Neuronal stem cell (in vitro differentiated cells): ENCODE measurements around the gene WDR72.

Experiments
- DNase-seq: peaks from one replicate; pipeline ENCODE4 v3.0.0-alpha.2; 2013; ENCODE audit warnings: low spot score
- H2AFZ ChIP-seq: one replicate; pipeline ENCODE4 v1.6.1; 2013; ENCODE audit warnings: mild to moderate bottlenecking, low read length, inconsistent platforms
- H2AK5ac ChIP-seq: 2 replicates; pipeline ENCODE4 v1.6.1; 2013; ENCODE audit warnings: low read depth, mild to moderate bottlenecking, inconsistent platforms, low read length, moderate library complexity, mixed read lengths
- H2BK120ac ChIP-seq: 2 replicates; pipeline ENCODE4 v1.6.1; 2013; ENCODE audit warnings: low read depth, mild to moderate bottlenecking, inconsistent platforms, low read length, moderate library complexity, mixed read lengths
- H2BK12ac ChIP-seq: one replicate; pipeline ENCODE4 v1.6.1; 2013; ENCODE audit warnings: low read length, inconsistent platforms
- H2BK15ac ChIP-seq: 2 replicates; pipeline ENCODE4 v1.6.1; 2013; ENCODE audit warnings: mild to moderate bottlenecking, low read length, inconsistent platforms, mixed read lengths
- H2BK5ac ChIP-seq: one replicate; pipeline ENCODE4 v1.6.1; 2013; ENCODE audit warnings: inconsistent platforms, mild to moderate bottlenecking, low read length, moderate library complexity
- H3K14ac ChIP-seq: one replicate; pipeline ENCODE4 v1.6.1; 2013; ENCODE audit warnings: low read length, inconsistent platforms
- H3K18ac ChIP-seq: 2 replicates; pipeline ENCODE4 v1.6.1; 2013; ENCODE audit warnings: low read length, inconsistent platforms
- H3K23ac ChIP-seq: 2 replicates; pipeline ENCODE4 v1.6.1; 2013; ENCODE audit warnings: low read depth, mild to moderate bottlenecking, mixed read lengths, low read length, inconsistent platforms; ENCODE audit not compliant: poor library complexity
- H3K27ac ChIP-seq: replicated peaks from 3 replicates; pipeline ENCODE4 v1.5.1; 2013; ENCODE audit warnings: low read length, inconsistent platforms
- H3K27me3 ChIP-seq, 3 experiments: 2 replicates each; pipeline ENCODE4 v1.6.1; 2013; ENCODE audit warnings: low read length in 3 of 3, mild to moderate bottlenecking in 2 of 3, inconsistent platforms in 1 of 3, low read depth in 1 of 3, mixed read lengths in 1 of 3, moderate library complexity in 1 of 3; ENCODE audit not compliant: control insufficient read depth in 3 of 3, insufficient read depth in 3 of 3
- H3K36me3 ChIP-seq, 2 donors: replicated peaks in 1 of 2; 2 replicates each; pipeline ENCODE4 v1.6.1; 2013; ENCODE audit warnings: low read length in 2 of 2; ENCODE audit not compliant: control insufficient read depth in 2 of 2, insufficient read depth in 2 of 2
- H3K4ac ChIP-seq: 2 replicates; pipeline ENCODE4 v1.6.1; 2013; ENCODE audit warnings: inconsistent platforms, mild to moderate bottlenecking, low read length, moderate library complexity
- H3K4me1 ChIP-seq, 2 donors: 1 replicate in 1 of 2; 2 replicates in 1 of 2; pipeline ENCODE4 v1.6.1; 2013; ENCODE audit warnings: low read length in 2 of 2, low read depth in 1 of 2; ENCODE audit not compliant: control insufficient read depth in 2 of 2, insufficient read depth in 1 of 2
- H3K4me2 ChIP-seq: one replicate; pipeline ENCODE4 v1.6.1; 2013; ENCODE audit warnings: mild to moderate bottlenecking, low read length, inconsistent platforms; ENCODE audit not compliant: insufficient read depth, poor library complexity, severe bottlenecking
- H3K4me3 ChIP-seq, 2 donors: 2 replicates each; pipeline ENCODE4 v1.5.1; 2013; ENCODE audit warnings: low read length in 2 of 2, mild to moderate bottlenecking in 2 of 2, inconsistent platforms in 1 of 2, moderate library complexity in 1 of 2
- H3K79me1 ChIP-seq: one replicate; pipeline ENCODE4 v1.6.1; 2013; ENCODE audit warnings: low read depth, mild to moderate bottlenecking, inconsistent platforms, low read length, moderate library complexity
- H3K9ac ChIP-seq: one replicate; pipeline ENCODE4 v1.6.1; 2013; ENCODE audit warnings: mild to moderate bottlenecking, low read depth, low read length, inconsistent platforms; ENCODE audit not compliant: poor library complexity
- H3K9me3 ChIP-seq, 2 donors: replicated peaks in 1 of 2; 2 replicates each; pipeline versions ENCODE3 to v1.6.1; 2013; ENCODE audit warnings: low read length in 2 of 2, mild to moderate bottlenecking in 2 of 2, inconsistent platforms in 1 of 2, low read depth in 1 of 2, mixed read lengths in 1 of 2, moderate library complexity in 1 of 2; ENCODE audit not compliant: control insufficient read depth in 2 of 2, insufficient read depth in 1 of 2
- H4K8ac ChIP-seq: one replicate; pipeline ENCODE4 v1.6.1; 2013; ENCODE audit warnings: low read depth, mild to moderate bottlenecking, inconsistent platforms, low read length, moderate library complexity
- H4K91ac ChIP-seq: one replicate; pipeline ENCODE4 v1.6.1; 2013; ENCODE audit warnings: low read length, low read depth, mild to moderate bottlenecking, inconsistent platforms; ENCODE audit not compliant: poor library complexity
- WGBS, 2 donors: extraction: QIAGEN DNeasy Blood & Tissue Kit; methylation state at CpG; one replicate each; pipeline ENCODE4 v1.1.7; 2013; ENCODE audit warnings: missing lambda C conversion rate in 2 of 2, mixed read lengths in 1 of 2; ENCODE audit not compliant: insufficient read length in 2 of 2, insufficient replicate concordance in 1 of 2; ENCODE audit errors: extremely low coverage in 2 of 2; 5-methylcytosine and 5-hydroxymethylcytosine counted together

WDR72 gene

DNA sequence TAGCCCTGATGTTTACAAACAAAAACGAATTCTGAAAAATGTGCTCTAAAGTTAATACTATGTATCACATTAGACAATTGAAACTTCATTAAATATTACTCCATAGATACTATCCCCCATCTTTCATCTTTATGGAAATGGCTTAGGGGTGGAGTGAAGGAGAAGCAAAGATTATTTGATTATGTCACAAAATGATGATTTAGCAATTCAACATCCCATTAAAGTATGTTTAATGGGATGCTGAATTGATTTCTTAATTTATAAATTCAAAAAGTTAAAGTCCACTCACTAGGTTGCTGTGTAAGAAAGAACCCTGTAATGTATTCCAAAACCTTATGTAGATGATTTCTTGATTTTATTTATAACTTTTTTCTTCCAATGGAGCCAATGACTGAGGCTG lies 201.1 kb downstream of the WDR72 start:
- Histone ChIP-seq H3K4me2 (no peak overlapping the region), H2BK15ac (no peak overlapping the region), H3K4me1 (peaks cover 9 to 26% of the 10 kb centered on the region in 2 donors), H3K9me3 (peaks cover 0 to 6% of the 10 kb centered on the region in 2 donors), H3K18ac (no peak overlapping the region), H2BK12ac (no peak overlapping the region), H4K91ac (no peak overlapping the region), H4K8ac (no peak overlapping the region), H3K27ac (no peak overlapping the region), H3K14ac (no peak overlapping the region), H2AFZ (no peak overlapping the region), H3K9ac (no peak overlapping the region), H3K79me1 (no peaks in the 10 kb centered on the region), H3K23ac (no peak overlapping the region), H3K27me3 (peaks cover 0 to 16% (median 0%) of the 10 kb centered on the region in 3 experiments), H2BK5ac (no peak overlapping the region), H2AK5ac (no peak overlapping the region), H3K4ac (no peak overlapping the region), H3K4me3 (no peak overlapping the region), H2BK120ac (no peak overlapping the region), H3K36me3 (no peaks in the 10 kb centered on the region)
- no CpG with 5 or more reads among the region's 1 CpG for WGBS, 2 donors
- no peak for DNase-seq

DNA sequence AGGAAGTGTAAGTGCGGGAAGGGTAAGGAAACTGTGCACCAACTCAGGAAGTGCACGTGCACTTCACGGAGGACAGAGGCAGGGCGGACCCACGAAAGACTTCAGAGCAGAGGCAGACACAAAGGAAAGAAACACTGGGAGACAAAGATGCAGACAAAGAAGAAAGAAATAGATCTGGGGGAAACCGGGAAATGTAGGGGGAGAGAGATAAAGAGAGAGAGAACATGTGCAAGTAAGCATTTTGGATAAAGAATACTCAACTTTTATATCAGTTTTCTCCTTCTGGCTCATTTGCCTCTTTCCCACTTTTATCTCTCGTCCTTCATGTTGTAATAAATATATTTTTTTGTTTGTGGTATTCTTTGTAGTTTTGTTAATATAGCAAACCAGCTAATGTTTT lies 204.2 kb downstream of the WDR72 start:
- Histone ChIP-seq H3K9me3 (peaks cover 0 to 6% of the 10 kb centered on the region in 2 donors), H4K8ac (no peak overlapping the region), H2BK5ac (no peak overlapping the region), H3K4ac (no peak overlapping the region), H3K4me3 (no peak overlapping the region), H2AFZ (no peak overlapping the region), H3K18ac (no peak overlapping the region), H3K79me1 (no peaks in the 10 kb centered on the region), H4K91ac (no peak overlapping the region), H2BK12ac (no peak overlapping the region), H3K27ac (no peak overlapping the region), H3K23ac (no peak overlapping the region), H3K36me3 (no peaks in the 10 kb centered on the region), H2AK5ac (no peak overlapping the region), H3K4me2 (no peak overlapping the region), H3K14ac (no peak overlapping the region), H3K9ac (no peak overlapping the region), H3K27me3 (peaks cover 0 to 7% (median 0%) of the 10 kb centered on the region in 3 experiments), H3K4me1 (peaks cover 7 to 21% of the 10 kb centered on the region in 2 donors), H2BK120ac (no peak overlapping the region), H2BK15ac (no peak overlapping the region)
- no peak for DNase-seq
- WGBS, 2 donors, result no CpG with 5 or more reads among the region's 7 CpGs

GRCh38 chr15:53549697-53550305 lies 209.7 kb downstream of the WDR72 start:
- H4K91ac ChIP-seq, result no peak overlapping the region
- H3K4me1 ChIP-seq, result peaks cover 0 to 6% of the 10 kb centered on the region in 2 donors
- no peaks in the 10 kb centered on the region for H3K79me1 ChIP-seq
- no peaks in the 10 kb centered on the region for H3K27me3 ChIP-seq
- H3K23ac ChIP-seq, result no peak overlapping the region
- H3K18ac ChIP-seq, result no peak overlapping the region
- H2BK15ac ChIP-seq, result no peak overlapping the region
- no peak overlapping the region for H3K9ac ChIP-seq
- H2BK5ac ChIP-seq, result no peak overlapping the region
- H4K8ac ChIP-seq, result no peak overlapping the region
- H2AFZ ChIP-seq, result no peak overlapping the region
- no peak for DNase-seq
- WGBS, 2 donors, result no CpG with 5 or more reads among the region's 3 CpGs
- no peak overlapping the region for H3K14ac ChIP-seq
- no peak overlapping the region for H2BK120ac ChIP-seq
- no peaks in the 10 kb centered on the region for H3K9me3 ChIP-seq
- H3K4me2 ChIP-seq, result no peak overlapping the region
- H2AK5ac ChIP-seq, result no peak overlapping the region
- no peaks in the 10 kb centered on the region for H3K36me3 ChIP-seq
- no peak overlapping the region for H3K4me3 ChIP-seq
- no peak overlapping the region for H3K27ac ChIP-seq
- no peak overlapping the region for H2BK12ac ChIP-seq
- H3K4ac ChIP-seq, result no peak overlapping the region

DNA sequence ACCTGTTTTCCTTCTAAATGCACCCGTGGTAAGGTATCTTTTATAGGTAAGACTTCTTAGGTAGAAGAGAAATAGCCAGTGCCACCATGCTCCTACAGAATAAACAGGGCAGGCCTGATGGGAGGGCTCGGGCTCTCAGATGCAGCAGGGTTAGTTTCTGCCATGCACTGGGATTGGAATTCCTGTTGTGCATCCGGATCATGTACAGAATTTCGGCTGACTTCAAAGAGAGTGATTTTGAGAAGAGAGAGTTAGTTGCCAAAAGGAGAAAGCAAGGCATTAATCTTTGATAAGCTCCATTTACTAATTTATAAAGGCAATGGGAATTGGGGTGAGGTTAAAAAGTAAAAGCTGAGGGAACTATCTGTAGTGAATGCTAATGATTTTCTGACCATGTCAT lies 211.2 kb downstream of the WDR72 start:
- no peaks in the 10 kb centered on the region for H3K79me1 ChIP-seq
- peaks cover 0 to 5% of the 10 kb centered on the region in 2 donors for H3K4me1 ChIP-seq
- no peak overlapping the region for H3K27ac ChIP-seq
- DNase-seq, result no peak
- no peak overlapping the region for H2AFZ ChIP-seq
- no peak overlapping the region for H2BK120ac ChIP-seq
- H2BK5ac ChIP-seq, result no peak overlapping the region
- no CpG with 5 or more reads among the region's 4 CpGs for WGBS, 2 donors
- H4K8ac ChIP-seq, result no peak overlapping the region
- H3K36me3 ChIP-seq, result no peaks in the 10 kb centered on the region
- no peak overlapping the region for H4K91ac ChIP-seq
- H3K18ac ChIP-seq, result no peak overlapping the region
- H2AK5ac ChIP-seq, result no peak overlapping the region
- no peaks in the 10 kb centered on the region for H3K27me3 ChIP-seq
- no peak overlapping the region for H3K4me3 ChIP-seq
- H3K9ac ChIP-seq, result no peak overlapping the region
- H3K9me3 ChIP-seq, result no peaks in the 10 kb centered on the region
- H3K4ac ChIP-seq, result no peak overlapping the region
- H3K4me2 ChIP-seq, result no peak overlapping the region
- no peak overlapping the region for H3K23ac ChIP-seq
- no peak overlapping the region for H2BK15ac ChIP-seq
- no peak overlapping the region for H2BK12ac ChIP-seq
- no peak overlapping the region for H3K14ac ChIP-seq
